Measurements from ENCODE around the gene GPR84.

GPR84 gene

DNA sequence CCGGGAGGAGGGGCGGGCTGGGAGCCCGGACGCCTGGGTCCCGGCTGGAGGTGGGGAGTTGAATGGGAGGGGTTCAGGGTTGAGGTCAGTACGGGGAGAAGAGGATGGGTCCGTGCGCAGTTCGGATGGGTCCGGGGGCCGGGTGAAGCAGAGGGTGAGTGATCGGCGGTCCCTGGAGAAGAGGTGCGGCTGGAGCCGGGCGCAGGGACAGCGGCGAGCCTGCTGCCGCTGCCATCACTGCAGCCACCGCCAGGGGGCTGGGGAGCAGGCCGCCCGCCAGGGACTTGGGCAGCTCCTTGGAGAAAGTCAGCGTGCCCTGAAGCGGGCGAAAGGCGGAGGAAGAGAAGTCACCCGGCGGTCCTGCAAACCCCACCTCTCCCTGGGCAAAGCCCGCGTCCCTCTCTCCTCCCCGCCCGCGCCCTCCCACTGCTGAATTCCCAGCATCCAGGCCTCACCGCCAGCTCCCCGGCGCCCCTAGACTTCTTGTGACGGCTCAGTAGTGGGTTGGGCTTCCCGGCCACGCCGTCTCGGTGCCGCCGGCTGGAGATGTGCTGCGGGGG is 6.0 kb upstream of the GPR84 start:
- Mint-ChIP-seq H3K27ac (no peak overlapping the region), H3K9me3 (no peaks in the 10 kb centered on the region), H3K4me1 (peaks cover 50% of the 10 kb centered on the region), H3K27me3 (no peaks in the 10 kb centered on the region), H3K4me3 (no peak overlapping the region)
- no peak for DNase-seq
- peak; percentile 16 for ATAC-seq

DNA sequence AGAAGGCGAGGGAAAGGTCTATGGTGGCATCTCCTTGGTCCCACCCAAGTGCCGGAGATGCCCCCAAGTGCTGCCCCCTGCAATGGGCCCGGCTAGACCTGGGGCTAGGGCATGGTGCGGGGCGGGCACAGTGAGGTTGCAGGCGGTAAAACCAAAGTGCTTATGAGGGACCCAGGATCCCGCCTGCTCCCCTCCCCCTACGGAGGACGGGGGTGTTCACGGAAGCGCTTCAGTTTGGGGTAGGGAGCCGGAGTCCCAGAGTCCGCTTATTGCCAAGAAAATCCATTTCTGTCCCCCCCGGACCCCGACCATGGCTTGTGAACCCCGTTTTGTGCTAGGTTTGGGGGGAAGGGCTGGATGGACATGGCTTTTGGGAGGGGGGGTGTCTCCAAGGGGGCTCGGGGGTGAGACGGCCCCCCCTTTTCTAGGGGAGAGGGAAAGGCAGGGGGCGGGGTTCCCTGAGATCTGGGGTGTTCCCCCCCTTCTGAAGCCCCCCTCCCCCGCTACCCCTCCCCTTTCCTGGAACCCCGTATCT is 5.4 kb upstream of the GPR84 start:
- no peaks in the 10 kb centered on the region for H3K9me3 Mint-ChIP-seq
- H3K27ac Mint-ChIP-seq: no peak overlapping the region
- ATAC-seq (no peak), DNase-seq (no peak)
- H3K4me1 Mint-ChIP-seq: peaks cover 47% of the 10 kb centered on the region
- H3K27me3 Mint-ChIP-seq: no peaks in the 10 kb centered on the region
- H3K4me3 Mint-ChIP-seq: peak overlapping the region in 1 of 2 donors; percentile 50

DNA sequence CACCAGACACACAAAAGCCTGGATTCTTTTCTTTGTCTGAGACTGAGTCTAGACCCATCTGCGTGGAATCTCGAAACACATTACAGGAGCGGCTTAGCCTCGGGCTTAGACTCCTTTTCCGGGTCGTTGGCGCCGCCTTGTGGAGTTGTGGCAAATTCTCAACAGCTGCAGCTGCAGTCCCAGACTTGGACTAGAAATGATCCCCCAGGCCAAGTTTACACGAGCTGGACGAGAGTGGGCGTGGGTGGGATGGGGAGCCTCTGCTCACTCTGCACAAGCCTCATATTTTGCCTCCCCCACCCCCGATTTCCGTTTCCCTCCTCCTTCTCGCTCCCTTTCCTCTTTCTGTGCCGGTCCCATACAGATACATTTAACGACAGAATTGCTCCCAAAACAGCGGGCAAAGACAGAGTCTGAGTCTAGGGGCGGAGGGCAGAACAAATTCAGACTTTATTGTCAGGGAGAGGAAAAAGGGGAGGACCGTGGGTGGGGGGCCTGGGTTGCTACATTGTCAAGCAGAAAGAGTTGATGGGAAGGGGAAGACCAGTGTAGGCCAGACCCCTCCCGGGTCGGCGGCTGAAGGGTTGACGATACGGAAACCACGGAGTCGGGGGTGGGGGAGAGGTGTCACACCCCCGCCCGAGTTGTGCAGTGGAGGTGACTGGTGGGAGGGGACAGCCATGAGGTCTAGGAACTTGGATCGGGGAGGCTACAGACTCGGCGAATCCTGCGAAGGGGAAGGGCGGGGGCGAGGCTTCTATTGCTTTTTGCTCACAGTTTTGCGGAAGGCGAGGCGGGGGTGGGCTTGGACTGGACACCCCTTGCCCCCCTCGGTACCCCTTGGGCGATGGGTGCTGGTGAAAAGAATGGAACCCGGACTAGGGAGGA is 4.7 kb upstream of the GPR84 start:
- Mint-ChIP-seq H3K4me3 (peak overlapping the region; percentile 50 to 58), H3K27me3 (no peaks in the 10 kb centered on the region), H3K27ac (no peak overlapping the region), H3K4me1 (peaks cover 49% of the 10 kb centered on the region), H3K9me3 (no peaks in the 10 kb centered on the region)
- peak; percentile 70 for ATAC-seq
- peak; percentile 83 to 85 for DNase-seq

DNA sequence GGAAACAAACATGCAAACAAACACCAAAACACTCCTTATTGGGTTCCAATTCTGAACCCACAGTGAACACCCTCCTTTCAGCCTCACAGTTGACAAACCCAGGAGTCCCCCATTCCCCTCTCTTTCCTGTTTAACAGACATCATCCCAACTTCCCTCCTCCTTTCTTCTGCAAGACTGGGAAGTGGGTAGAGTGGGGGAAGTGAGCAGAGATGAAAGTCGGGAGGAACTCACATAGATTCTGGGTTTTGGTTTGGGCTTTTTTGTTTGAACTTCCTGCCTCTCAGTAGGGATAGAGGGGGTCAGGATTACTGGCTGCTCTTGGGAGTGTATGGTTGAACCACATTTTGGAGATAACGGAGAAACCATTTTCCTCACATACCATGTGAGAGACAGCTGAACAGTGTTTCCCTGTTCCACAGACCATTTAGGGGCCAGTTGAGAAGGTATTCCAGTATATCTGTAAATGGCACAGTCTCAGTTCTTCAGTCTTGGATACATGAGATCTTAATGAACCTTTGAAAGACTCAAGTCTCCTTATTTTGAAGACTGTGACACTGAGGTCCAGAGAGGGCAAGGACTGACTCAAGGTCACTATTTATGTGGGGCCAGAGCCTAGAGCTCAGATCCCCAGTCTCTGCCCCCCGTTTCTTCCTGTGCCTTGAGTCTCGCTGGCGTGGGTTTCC is 3.9 kb upstream of the GPR84 start:
- H3K4me1 Mint-ChIP-seq: peaks cover 49% of the 10 kb centered on the region
- H3K9me3 Mint-ChIP-seq: no peaks in the 10 kb centered on the region
- ATAC-seq (peak; percentile 2), DNase-seq (no peak)
- peak overlapping the region in 1 of 2 donors; percentile 64 for H3K27ac Mint-ChIP-seq
- no peaks in the 10 kb centered on the region for H3K27me3 Mint-ChIP-seq
- H3K4me3 Mint-ChIP-seq: peak overlapping the region; percentile 27 to 58

DNA sequence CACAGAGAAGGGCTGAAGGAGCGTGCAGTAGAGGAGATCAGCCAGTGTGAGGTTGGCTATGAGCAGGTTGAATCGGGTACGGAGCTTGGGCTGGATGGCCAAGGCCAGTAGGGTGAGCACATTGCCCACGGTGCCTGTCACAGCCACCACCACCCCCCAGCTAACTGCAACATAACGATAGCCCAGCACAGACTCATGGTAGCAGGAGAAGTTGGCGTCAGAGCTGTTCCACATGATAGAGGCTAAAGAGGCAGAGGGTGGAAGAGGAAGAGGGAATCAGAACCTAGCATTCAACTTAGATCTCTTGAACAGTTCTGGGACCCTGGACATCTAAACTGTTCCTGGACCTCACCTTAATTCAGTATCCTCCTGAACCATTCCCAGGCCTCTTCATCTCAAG is 668 bp downstream of the GPR84 start:
- H3K9me3 Mint-ChIP-seq: no peaks in the 10 kb centered on the region
- H3K27me3 Mint-ChIP-seq: no peaks in the 10 kb centered on the region
- ATAC-seq: no peak
- H3K4me1 Mint-ChIP-seq: peaks cover 35% of the 10 kb centered on the region
- H3K4me3 Mint-ChIP-seq: peak overlapping the region; percentile 59 to 70
- H3K27ac Mint-ChIP-seq: peak overlapping the region in 1 of 2 donors; percentile 95
- DNase-seq: no peak

DNA sequence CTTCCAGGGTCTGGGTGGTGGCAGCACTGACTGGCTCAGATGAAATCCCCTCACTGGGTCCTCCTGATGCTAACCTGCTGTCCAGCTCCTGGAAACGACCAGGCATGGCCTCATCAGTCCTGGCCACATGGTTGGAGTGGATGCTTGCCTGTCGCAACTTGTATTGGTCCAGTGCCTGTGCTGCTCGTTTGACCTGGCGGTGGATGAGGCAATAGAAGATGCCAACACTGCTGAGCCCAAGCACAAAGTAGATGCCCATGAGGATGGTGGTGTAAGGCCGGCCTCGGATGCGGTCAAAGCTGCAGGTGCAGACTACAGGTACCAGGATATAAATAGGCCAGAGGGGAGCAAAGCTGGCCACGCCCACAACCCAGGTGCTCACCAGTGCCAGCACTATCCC is 1.2 kb downstream of the GPR84 start:
- peak overlapping the region in 1 of 2 donors; percentile 15 for H3K27ac Mint-ChIP-seq

DNA sequence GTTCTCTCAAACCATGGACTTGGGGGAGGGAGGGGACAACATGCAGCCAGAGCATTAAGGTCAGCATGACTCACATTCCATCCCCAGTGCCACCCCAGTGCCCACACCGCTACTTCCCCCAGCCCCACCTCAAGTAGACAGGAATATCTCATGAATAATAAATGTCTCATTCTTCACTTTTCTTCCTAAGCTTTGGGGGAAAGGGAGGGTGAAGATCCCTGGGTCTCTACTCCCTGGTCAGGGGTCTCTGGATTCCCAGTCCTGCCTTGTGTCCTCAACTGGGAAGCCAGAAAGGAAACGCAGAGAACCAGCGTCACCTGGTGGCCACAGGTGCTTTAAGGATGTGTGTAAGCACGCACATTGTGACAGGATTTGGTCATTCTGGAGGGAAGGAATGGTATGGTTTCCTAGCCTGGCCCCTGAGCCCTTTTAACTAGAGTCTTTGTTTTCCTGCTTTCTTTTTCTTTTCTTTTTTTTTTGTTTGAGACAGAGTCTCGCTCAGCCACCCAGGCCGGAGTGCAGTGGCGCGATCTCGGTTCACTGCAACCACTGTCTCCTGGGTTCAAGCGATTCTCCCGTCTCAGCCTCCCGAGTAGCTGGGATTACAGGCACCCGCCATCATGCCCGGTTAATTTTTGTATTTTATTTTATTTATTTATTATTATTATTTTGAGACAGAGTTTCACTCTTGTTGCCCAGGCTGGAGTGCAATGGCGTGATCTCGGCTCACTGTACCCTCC is 3.4 kb downstream of the GPR84 start:
- DNase-seq: peak in 1 of 2 donors; percentile 49
- no peaks in the 10 kb centered on the region for H3K27me3 Mint-ChIP-seq

More for the DNA sequence above, 1.2 kb downstream of the GPR84 start:
- no peaks in the 10 kb centered on the region for H3K9me3 Mint-ChIP-seq
- peaks cover 29% of the 10 kb centered on the region for H3K4me1 Mint-ChIP-seq
- DNase-seq (no peak), ATAC-seq (no peak)
- H3K27me3 Mint-ChIP-seq: no peaks in the 10 kb centered on the region
- peak overlapping the region in 1 of 2 donors; percentile 70 for H3K4me3 Mint-ChIP-seq

DNA sequence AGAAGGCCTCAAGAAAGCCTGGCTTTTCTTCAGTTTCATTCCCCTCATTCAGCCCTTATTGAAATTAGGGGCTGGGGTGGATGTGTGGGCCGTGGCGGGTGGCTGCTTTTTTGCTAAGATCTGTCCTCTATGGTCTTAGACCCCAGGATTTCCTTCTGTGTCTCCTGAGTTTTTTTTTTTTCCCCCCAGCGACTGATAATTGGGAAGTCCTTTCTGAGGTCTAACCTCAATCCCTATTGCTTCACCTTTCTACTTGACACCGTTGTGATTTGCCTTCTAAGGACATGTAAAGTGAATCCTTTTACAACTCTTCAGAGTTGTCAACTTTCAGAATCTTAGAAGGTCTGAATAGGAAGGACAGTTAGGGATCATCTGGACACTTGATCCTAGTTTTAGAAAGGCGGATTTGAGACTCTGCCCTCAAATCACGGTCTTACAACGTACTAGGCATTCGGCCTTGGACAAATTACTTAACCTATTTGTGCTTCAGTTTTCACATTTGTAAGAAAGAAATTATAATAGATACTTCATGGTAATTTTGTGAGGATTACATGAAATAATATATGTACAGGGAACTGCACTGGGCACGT is 4.4 kb downstream of the GPR84 start:
- Mint-ChIP-seq H3K27me3 (no peaks in the 10 kb centered on the region), H3K27ac (no peak overlapping the region), H3K4me3 (no peak overlapping the region), H3K4me1 (peaks cover 27% of the 10 kb centered on the region), H3K9me3 (no peaks in the 10 kb centered on the region)
- DNase-seq (no peak), ATAC-seq (no peak)

More for the DNA sequence above, 3.4 kb downstream of the GPR84 start:
- Mint-ChIP-seq H3K9me3 (no peaks in the 10 kb centered on the region), H3K4me1 (peaks cover 28% of the 10 kb centered on the region), H3K4me3 (peak overlapping the region; percentile 11 to 22), H3K27ac (no peak overlapping the region)
- no peak for ATAC-seq

DNA sequence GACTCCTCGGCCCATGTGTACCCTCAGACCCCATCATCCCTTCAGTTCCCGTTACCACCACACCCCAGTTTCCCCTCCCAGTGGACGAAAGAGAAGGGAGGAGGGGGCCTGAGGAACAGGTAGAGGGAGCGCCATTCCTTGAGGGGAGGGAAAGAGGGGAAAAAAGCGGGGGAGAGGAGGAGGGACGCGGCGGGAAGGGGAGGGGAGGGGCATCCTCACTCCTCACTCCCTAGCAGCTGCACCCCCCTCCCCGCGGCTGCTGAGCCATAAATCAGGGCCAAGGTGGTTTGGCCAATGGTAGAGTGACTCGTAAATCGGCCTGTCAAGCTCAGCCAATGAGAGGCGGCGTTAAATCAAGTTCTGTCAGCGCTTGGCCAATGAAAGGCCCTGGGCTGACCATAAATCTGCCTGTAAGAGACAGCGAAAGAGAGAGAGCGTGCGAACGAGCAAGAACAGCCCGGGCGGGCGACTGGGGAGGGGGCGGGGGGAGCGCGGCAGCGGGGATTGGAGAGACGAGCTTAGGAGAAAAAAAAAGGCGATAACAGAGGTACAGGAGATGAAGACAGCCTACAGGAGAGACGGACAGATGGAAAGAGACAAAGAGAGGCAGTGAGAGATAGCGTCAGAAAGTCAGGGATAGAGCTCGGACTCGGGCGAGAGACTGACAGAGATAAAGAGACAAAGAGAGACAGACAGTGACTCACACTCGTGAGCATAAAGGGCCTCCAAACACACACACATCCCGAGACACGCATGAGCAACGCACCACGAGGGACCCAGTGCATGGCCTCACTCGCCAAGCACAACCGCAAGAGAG is 5.1 kb downstream of the GPR84 start:
- Mint-ChIP-seq H3K27ac (no peak overlapping the region), H3K4me1 (peaks cover 19% of the 10 kb centered on the region), H3K27me3 (no peaks in the 10 kb centered on the region), H3K4me3 (no peak overlapping the region), H3K9me3 (no peaks in the 10 kb centered on the region)
- peak; percentile 97 for ATAC-seq
- peak; percentile 89 to 96 for DNase-seq

DNA sequence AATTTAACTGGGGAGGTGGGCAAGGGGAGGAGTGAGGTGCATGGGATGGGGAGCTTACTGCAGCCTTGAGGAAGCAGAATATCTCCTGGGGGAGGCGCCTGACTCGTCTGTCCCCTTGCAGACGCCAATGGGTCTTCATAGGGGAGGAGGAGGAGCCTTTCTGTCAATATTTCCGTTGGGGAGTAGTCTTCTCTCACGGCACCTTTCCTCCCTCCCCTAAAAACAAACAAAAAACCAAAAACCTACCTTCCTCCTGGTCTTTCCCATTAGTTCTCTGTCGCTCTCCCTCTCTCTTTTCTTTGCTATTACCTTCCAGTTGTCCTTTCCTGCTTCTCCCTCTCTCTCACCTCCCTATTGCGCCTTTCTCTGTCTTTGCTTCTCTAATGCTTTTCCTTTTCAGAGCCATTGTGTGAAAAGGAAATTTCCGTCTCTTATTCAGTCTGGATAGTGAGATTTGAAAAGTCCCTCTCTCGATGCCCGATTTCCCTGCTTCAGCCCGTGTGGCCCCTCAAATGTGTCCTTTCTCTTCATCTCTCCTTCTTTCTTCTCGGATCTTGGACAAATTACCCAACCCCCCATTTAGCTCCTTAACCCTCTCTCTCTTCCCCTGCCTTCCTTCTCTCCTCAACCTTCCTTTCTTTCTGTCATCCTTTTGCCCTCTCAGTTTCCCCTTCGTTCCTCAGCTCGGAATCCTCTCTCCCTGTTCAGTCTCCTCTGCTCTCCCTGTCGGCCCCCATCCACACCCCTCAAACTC is 5.9 kb downstream of the GPR84 start:
- ATAC-seq (no peak), DNase-seq (peak in 1 of 2 donors; percentile 47)
- Mint-ChIP-seq H3K4me1 (peaks cover 15% of the 10 kb centered on the region), H3K27ac (no peak overlapping the region), H3K9me3 (no peaks in the 10 kb centered on the region), H3K4me3 (no peak overlapping the region), H3K27me3 (no peaks in the 10 kb centered on the region)

DNA sequence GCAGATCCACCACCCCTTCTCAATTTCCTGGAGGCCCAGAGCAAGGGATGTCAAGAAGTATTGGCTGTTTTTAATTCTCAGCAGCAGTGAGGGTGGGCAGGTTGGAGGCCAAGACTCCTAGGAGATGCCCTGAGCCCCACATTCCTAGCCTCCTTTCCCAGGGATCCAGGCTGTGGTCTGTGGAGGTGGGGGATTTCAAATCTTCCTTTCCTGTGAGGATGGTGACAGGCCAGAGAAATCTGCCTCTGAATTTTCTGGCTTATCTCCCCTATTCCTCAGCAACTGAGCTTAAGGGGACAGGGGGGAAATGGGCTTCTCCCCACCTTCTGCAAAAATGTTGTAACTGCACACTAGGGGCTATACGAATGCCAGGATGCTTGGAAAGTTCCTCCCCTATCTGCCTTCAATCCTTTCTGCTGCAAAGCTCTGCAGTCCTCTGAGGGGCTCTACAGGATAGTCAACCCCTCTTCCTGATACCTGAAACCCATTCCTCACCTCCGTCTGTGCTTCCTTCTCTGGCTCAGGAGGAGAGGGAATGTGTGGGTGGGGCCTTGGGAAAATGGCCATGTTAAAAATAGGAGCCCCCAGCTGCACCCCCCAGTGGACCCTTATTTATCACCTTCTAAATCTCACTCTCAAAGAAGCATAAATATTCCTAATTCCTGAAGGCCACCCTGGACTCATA is 6.6 kb downstream of the GPR84 start:
- ATAC-seq: no peak

DNA sequence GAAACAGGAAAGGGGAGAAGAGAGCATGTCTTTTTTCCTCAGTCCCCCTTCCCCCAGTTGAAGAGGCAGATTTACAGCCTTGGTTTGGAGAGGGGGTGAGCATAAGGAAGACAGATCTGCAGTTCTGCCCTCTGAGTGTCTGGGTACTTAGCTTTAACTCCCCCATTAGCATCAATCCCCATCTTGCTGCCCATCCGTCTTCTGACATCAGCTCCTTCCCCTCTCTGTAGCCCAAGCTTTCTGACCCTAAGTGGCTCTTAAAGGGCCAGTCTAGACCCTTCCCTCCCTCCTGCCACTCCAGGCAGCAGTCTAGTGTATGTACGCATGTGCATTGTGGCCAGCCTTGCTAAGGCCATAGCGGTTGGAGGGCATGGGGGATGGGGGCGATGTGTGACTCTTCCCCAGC is 7.3 kb downstream of the GPR84 start:
- ATAC-seq: no peak
- no peak overlapping the region for H3K4me3 Mint-ChIP-seq
- peaks cover 24% of the 10 kb centered on the region for H3K4me1 Mint-ChIP-seq
- H3K27ac Mint-ChIP-seq: no peak overlapping the region
- H3K9me3 Mint-ChIP-seq: no peaks in the 10 kb centered on the region
- DNase-seq: no peak
- no peaks in the 10 kb centered on the region for H3K27me3 Mint-ChIP-seq

More for the DNA sequence above, 6.6 kb downstream of the GPR84 start:
- Mint-ChIP-seq H3K4me1 (peaks cover 17% of the 10 kb centered on the region), H3K27ac (no peak overlapping the region), H3K27me3 (no peaks in the 10 kb centered on the region), H3K4me3 (no peak overlapping the region), H3K9me3 (no peaks in the 10 kb centered on the region)
- no peak for DNase-seq

DNA sequence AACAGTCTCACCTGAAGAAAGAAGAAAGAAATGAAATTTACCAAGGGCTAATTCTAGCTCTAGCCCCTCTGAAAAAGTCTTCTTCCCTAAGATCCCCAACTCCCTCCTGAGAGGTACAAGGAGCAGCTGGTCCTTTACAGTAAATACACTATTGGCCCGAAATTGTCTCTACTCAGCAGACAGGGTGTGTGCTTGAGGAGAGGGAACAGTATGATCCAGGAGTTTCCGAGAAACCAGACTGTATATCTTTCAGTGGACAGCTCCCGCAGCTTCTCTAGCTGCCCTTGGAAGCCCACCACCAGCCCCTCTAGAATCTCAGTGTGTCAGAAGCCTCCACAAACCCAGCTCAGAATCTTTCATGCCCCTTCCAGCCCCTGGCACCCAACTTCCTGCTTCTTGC is 8.1 kb downstream of the GPR84 start:
- no peak overlapping the region for H3K27ac Mint-ChIP-seq

More for the DNA sequence above, 8.1 kb downstream of the GPR84 start:
- no peaks in the 10 kb centered on the region for H3K9me3 Mint-ChIP-seq
- no peaks in the 10 kb centered on the region for H3K27me3 Mint-ChIP-seq
- peaks cover 32% of the 10 kb centered on the region for H3K4me1 Mint-ChIP-seq
- ATAC-seq: no peak
- DNase-seq: no peak
- no peak overlapping the region for H3K4me3 Mint-ChIP-seq
